ENCODE data around the gene A2ML1.

- no peak for TF ChIP-seq CTCF (IDR thresholded peaks at IDR 0.05; ENCODE audit: extremely low read depth in 1 of 2, insufficient read depth in 1 of 2, low read depth in 1 of 2, low read length in 2 of 2)
- TF ChIP-seq EZH2 (IDR thresholded peaks at IDR 0.05; ENCODE audit: borderline replicate concordance, low read depth, low read length, severe bottlenecking): no peak
- TF ChIP-seq POLR2A (IDR thresholded peaks at IDR 0.05; ENCODE audit: low read depth, low read length): no peak
- no peak for TF ChIP-seq JUN (IDR thresholded peaks at IDR 0.05; ENCODE audit: borderline replicate concordance, insufficient read depth, insufficient read length, low read depth)
- no peak for TF ChIP-seq POLR2AphosphoS5 (IDR thresholded peaks at IDR 0.05; ENCODE audit: insufficient read depth, low read depth, low read length)
- TF ChIP-seq MYC (IDR thresholded peaks at IDR 0.05; ENCODE audit: low read depth, low read length): no peak
- no peak for TF ChIP-seq MAX (IDR thresholded peaks at IDR 0.05; ENCODE audit: insufficient read depth, insufficient read length)
- no peak for TF ChIP-seq FOS (IDR thresholded peaks at IDR 0.05; ENCODE audit: borderline replicate concordance, insufficient read depth, low read length)
These were observed 49.0 kb upstream of the A2ML1 start for GRCh38 chr12:8773461-8773860.

Measured in endothelial cell of umbilical vein (primary cell).